Activated CD8-positive, alpha-beta memory T cell treated with anti-CD3 and anti-CD28 coated beads for 48 hours (primary cell): ENCODE results near the gene CHI3L1.

ENCODE experiments used
- DNase-seq, 3 experiments: peaks; one replicate each; pipeline ENCODE4 v3.0.0-alpha.2; 2020; ENCODE audit warnings: low read depth in 2 of 3, low spot score in 2 of 3

The CHI3L1 gene

DNA sequence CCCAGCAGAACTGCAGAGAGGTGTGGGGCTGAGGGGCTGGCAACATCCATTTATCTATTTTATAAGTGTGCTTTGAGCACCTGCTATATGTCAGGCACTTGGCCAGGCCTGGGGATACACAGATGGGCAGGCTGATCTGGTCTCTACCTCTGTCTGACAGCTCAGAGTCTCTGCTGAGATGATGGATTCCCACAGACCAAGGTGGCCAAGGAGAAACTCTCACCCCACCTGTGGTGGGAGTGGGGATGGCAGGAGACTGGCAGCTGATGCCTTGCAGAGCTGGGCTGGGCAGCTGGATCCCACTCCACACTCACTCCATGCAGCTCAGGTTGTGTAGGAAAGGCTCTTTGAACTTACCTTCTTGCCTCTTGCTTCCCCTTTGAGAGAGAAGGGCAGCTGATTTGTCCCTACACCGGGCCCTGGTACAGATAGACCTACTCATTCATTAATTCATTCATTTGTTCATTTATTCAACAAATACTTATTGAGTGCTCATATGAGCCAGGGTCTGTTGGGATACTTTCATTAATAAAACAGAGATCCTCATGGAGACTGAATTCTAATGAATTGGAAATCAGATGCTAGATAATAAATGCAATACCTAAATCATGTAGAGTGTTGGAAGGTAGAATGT, 50.0 kb downstream of the CHI3L1 start:
- no peak for DNase-seq

DNA sequence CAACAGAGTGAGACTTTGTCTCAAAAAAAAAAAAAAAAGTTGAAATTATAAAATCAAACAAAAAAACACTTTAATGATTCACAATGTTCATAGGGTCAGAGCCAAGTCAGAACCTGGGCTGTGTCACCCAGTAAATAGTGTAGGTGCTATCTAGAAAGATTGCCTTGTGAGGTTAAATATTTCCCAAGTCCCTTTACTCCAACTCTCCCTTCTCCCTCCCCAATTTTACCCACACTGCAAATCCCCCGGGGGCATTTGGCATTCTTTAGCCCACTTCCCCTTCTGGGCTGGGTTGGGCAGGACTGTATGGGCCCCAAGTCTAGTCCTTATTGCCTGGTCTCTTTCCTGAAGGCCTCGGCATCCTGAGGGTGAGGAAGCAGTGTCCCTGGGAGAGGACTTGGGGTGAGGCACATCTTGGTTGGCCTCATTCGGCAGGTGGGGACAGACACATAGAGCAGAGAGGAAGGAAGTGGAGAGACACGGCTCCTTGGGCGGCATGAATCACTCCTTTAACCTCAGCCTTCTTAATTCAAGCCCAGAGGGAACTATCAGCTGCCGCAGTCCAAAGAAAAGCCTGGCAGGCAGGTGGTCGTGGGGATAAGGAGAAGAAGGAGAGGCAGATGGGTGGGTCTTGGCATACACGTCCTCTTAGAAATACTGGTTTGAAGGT, 50.7 kb downstream of the CHI3L1 start:
- no peak for DNase-seq

DNA sequence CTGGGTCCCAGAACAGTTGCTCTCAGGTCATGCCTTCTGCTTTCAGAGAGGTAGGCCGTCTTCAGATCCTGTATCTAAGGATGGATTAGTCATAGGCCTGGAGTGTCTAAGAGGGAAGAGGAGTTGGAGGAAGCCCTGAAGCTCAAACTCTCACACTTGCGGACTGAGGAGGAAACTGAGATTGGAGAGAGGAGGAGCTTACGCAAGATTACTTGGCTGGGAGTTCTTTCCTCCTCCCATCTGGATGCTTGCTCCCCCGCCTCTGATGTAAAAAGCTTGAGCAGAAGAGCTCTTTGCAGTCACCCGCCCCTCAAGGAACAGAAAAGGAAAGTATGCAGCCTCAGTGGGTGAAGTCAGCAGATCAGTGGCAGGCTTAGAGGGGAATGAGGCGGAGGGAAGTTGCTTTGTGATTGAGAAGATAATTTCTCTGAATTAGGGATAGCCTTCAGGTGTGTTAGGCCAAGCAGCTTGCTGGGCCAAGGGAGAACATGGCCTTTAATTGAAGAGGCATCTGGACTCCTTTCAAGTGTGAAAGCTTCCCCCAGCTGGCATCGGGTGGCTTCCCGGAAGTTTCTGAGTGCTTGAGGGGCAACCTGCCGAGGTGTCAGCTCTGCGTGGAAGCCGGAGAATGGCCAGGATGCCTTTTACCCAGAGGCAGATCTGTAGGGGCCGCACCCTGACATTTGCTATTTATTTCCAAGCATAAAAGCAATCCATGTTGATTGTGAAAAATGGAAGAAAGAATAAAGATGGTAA, 52.4 kb downstream of the CHI3L1 start:
- no peak for DNase-seq

DNA sequence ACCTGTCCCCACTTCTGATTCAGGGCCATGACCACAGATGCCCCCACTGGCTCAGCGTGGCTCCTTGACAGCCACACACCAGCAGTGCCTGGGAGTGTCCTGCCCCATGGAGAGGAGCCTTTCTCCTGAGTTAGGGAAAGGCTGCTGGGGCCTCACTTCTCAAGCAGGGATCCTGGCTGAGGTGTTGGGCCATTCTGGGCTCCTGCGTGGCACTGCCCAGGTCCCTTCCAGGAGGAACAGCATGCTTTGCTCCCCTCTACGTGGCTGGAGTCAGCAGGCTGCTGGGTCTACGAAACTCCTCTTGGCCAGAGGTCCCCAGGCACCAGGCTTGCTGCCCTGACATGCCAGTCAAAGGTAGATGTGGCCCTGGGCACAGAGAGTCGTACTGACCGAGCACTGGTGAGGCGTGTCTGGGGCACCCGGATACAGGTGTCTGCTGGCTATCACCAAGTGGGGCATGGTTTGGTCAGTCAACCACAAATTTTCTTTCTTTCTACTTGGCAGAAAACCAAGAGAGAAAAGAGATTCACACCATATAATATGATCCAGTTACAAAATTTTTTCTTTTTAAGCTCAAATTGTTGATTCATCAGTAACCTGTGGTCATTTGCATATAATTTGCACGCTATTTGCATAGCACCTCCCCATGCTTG, 54.8 kb downstream of the CHI3L1 start:
- DNase-seq: no peak

DNA sequence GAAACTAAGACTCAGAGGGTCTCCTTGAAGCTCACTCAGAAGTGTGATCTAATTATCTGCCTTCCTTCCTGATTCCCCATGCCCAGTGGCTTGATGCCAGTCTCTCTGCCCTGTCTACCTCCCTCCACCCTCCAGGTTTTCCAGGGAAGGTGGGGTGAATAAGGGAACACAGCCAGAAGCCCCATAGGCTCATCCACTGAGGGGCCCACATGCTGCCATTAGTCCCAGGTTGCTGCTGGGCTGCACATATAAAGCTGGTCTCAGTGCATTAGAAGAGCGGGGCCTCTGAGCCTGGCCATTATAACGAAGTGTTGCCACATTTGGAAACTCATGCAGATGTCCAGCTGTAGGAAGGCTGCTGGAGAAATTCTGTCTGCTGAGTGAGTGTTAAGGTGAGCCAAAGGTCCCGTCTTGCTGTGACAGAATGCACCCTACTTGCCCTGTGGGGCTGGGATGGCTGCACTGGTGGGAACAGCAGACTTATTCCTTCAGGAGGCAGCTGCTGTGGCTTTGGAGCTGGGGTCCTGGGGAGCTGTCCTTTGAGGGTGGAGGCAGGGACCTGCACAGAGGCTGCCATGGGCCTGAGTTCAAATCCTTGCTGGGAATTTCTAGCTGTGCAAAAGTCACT, 56.0 kb downstream of the CHI3L1 start:
- DNase-seq: no peak

DNA sequence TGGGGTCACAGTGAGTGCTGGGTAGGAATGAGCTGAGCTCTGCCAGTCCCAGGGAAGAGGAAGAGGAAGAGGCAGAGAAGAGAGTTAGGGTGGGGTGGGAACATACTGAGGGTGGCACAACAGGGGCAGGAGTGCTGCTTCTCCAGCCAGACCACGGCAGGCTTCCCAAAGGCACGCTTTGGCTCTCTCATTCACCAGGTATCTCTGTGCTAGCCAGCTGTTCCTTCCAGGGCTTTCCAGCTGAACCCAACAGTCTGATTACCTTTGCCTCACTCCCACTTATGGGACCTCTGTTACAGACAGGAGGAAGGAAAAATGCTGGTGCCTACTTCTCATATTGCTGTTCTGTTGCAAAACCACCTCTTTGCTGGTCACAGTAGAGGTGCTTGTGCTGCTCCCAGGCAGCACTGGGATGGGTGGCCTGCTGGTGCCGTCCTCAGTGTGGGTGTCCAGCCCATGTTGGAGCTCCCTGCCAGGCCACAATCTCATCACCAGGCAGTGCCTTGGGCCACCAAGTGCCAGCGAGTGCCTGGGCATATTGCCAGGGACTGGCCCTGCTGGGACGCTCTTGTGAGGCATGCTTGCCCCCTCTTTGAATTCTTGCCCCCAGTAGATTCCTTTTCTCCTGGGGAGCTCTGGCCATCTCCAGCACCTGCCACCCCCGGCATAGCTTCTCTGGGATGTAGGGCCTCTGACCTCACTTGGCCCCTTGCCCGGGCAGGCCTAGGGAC, 56.8 kb downstream of the CHI3L1 start:
- DNase-seq: no peak
